ENCODE data around the gene MAMDC2.
"Not testable (repeated sequence)": the region's sequence is repeated elsewhere in the genome, so short reads cannot be mapped to it uniquely, and the experiment has no call there.

MAMDC2 gene

GRCh38 chr9:70195456-70195855, 151.8 kb downstream of the MAMDC2 start:
- no peak for TF ChIP-seq ZNF8 (CRISPR knock-in tag; IDR thresholded peaks at IDR 0.05)
- TF ChIP-seq ISL1 (CRISPR knock-in tag; IDR thresholded peaks at IDR 0.05) = no peak
- TF ChIP-seq SNAI2 (CRISPR knock-in tag; IDR thresholded peaks at IDR 0.05) = no peak
- TF ChIP-seq ZC3H10 (CRISPR knock-in tag; IDR thresholded peaks at IDR 0.05) = no peak
- TF ChIP-seq TCF4 (CRISPR knock-in tag; IDR thresholded peaks at IDR 0.05; ENCODE audit: borderline replicate concordance) = no peak
- no peak for TF ChIP-seq ESRRG (CRISPR knock-in tag; IDR thresholded peaks at IDR 0.05)
- no peak for TF ChIP-seq ARNTL (CRISPR knock-in tag; IDR thresholded peaks at IDR 0.05; ENCODE audit: borderline replicate concordance, low read depth)
- no peak for TF ChIP-seq ZNF565 (CRISPR knock-in tag; conservative IDR thresholded peaks at IDR 0.05; ENCODE audit: low read depth)
- no peak for TF ChIP-seq PATZ1 (CRISPR knock-in tag; IDR thresholded peaks at IDR 0.05; ENCODE audit: borderline replicate concordance)
- TF ChIP-seq PPARA (CRISPR knock-in tag; IDR thresholded peaks at IDR 0.05; ENCODE audit: borderline replicate concordance) = no peak
- TF ChIP-seq ZFP30 (CRISPR knock-in tag; IDR thresholded peaks at IDR 0.05) = no peak
- TF ChIP-seq TSHZ2 (CRISPR knock-in tag; IDR thresholded peaks at IDR 0.05) = no peak
- no peak for TF ChIP-seq CSDC2 (CRISPR knock-in tag; IDR thresholded peaks at IDR 0.05)
- no peak for TF ChIP-seq RARB (CRISPR knock-in tag; IDR thresholded peaks at IDR 0.05)
- no peak for TF ChIP-seq GLIS3 (CRISPR knock-in tag; IDR thresholded peaks at IDR 0.05)
- no peak for TF ChIP-seq TOX (CRISPR knock-in tag; IDR thresholded peaks at IDR 0.05; ENCODE audit: borderline replicate concordance)
- TF ChIP-seq CSRNP3 (CRISPR knock-in tag; IDR thresholded peaks at IDR 0.05) = no peak
- peak; percentile 34; the same call in 1 of the 3 replicates for ATAC-seq

GRCh38 chr9:70197216-70198044, 153.8 kb downstream of the MAMDC2 start:
- TF ChIP-seq GLIS3 (CRISPR knock-in tag; IDR thresholded peaks at IDR 0.05) = no peak
- no peak for TF ChIP-seq TSHZ2 (CRISPR knock-in tag; IDR thresholded peaks at IDR 0.05)
- TF ChIP-seq CSDC2 (CRISPR knock-in tag; IDR thresholded peaks at IDR 0.05) = no peak
- TF ChIP-seq TOX (CRISPR knock-in tag; IDR thresholded peaks at IDR 0.05; ENCODE audit: borderline replicate concordance) = no peak
- no peak for TF ChIP-seq CSRNP3 (CRISPR knock-in tag; IDR thresholded peaks at IDR 0.05)
- TF ChIP-seq ZC3H10 (CRISPR knock-in tag; IDR thresholded peaks at IDR 0.05) = no peak
- TF ChIP-seq BACH2 (CRISPR knock-in tag; IDR thresholded peaks at IDR 0.05; ENCODE audit: borderline replicate concordance) = no peak
- TF ChIP-seq POU6F1 (CRISPR knock-in tag; IDR thresholded peaks at IDR 0.05; ENCODE audit: borderline replicate concordance, low read depth) = no peak
- TF ChIP-seq TCF4 (CRISPR knock-in tag; IDR thresholded peaks at IDR 0.05; ENCODE audit: borderline replicate concordance) = no peak
- TF ChIP-seq CREB5 (CRISPR knock-in tag; IDR thresholded peaks at IDR 0.05; ENCODE audit: low read depth) = no peak
- no peak for TF ChIP-seq RARB (CRISPR knock-in tag; IDR thresholded peaks at IDR 0.05)
- no peak for ATAC-seq

- ATAC-seq = not testable (repeated sequence)
Observed at GRCh38 chr9:70204743-70205142, 161.1 kb downstream of the MAMDC2 start.

Measured in SK-N-SH treated with all-trans-retinoic acid at 6 μM for 48 hours (cell line).